CD8-positive, alpha-beta memory T cell (primary cell): Measurements from ENCODE around the gene CISD1. TPM values are rescaled to one million over a fixed set of nuclear protein-coding genes. Genes with fewer than 3 reads are reported as not detected.
A peak's percentile ranks its signal among the peaks of the same experiment; 100 is the strongest.

Source experiments
- CTCF ChIA-PET: fragments of 350-600 bp; sonication (Branson Sonifier 250); formaldehyde crosslinking; loops from one replicate; lab custom pipeline; 2021; ENCODE audit warnings: antibody characterized with exemption; lab: Charles Lee
- POLR2A ChIA-PET: fragments of 350-600 bp; sonication (Branson Sonifier 250); formaldehyde crosslinking; loops from one replicate; lab custom pipeline; 2021; ENCODE audit warnings: antibody characterized with exemption; lab: Charles Lee
- DNase-seq, 5 donors: peaks; one replicate each; pipeline versions ENCODE4 v3.0.0 to v3.0.0-alpha.2; 2020 to 2022; ENCODE audit warnings: mixed read lengths in 1 of 5
- H3K27ac ChIP-seq: one replicate; pipeline ENCODE4 v1.7.0; 2013; ENCODE audit warnings: low read depth, mild to moderate bottlenecking, low read length, moderate library complexity
- H3K27me3 ChIP-seq: 2 replicates; pipeline ENCODE4 v1.7.0; 2013; ENCODE audit warnings: low read length, mild to moderate bottlenecking; ENCODE audit not compliant: insufficient read depth, poor library complexity, severe bottlenecking
- H3K36me3 ChIP-seq: 2 replicates; pipeline ENCODE4 v1.7.0; 2013; ENCODE audit warnings: mild to moderate bottlenecking, low read length, moderate library complexity; ENCODE audit not compliant: insufficient read depth
- H3K4me1 ChIP-seq: 2 replicates; pipeline ENCODE4 v1.7.0; 2013; ENCODE audit warnings: mild to moderate bottlenecking, low read length, moderate library complexity; ENCODE audit not compliant: insufficient read depth
- H3K4me3 ChIP-seq: 2 replicates; pipeline ENCODE4 v1.7.0; 2013; ENCODE audit warnings: mild to moderate bottlenecking, low read length
- H3K9me3 ChIP-seq: 2 replicates; pipeline ENCODE4 v1.7.0; 2013; ENCODE audit warnings: mild to moderate bottlenecking, low read length
- H3K27ac Mint-ChIP-seq, 8 donors: one replicate each; pipeline ENCODE4 v1.8.0; 2020 to 2021; ENCODE audit warnings: mixed read lengths in 8 of 8, mild to moderate bottlenecking in 6 of 8, inconsistent platforms in 3 of 8, moderate library complexity in 3 of 8
- H3K27me3 Mint-ChIP-seq, 2 donors: one replicate each; pipeline ENCODE4 v1.8.0; 2020 to 2021; ENCODE audit warnings: mixed read lengths in 2 of 2, mild to moderate bottlenecking in 1 of 2, moderate library complexity in 1 of 2
- H3K36me3 Mint-ChIP-seq, 3 donors: one replicate each; pipeline ENCODE4 v1.8.0; 2020 to 2021; ENCODE audit warnings: mixed read lengths in 3 of 3, inconsistent platforms in 1 of 3, mild to moderate bottlenecking in 1 of 3
- H3K4me1 Mint-ChIP-seq, 3 donors: one replicate each; pipeline ENCODE4 v1.8.0; 2020 to 2021; ENCODE audit warnings: mixed read lengths in 3 of 3, inconsistent platforms in 1 of 3, mild to moderate bottlenecking in 1 of 3
- H3K4me3 Mint-ChIP-seq, 7 donors: one replicate each; pipeline ENCODE4 v1.8.0; 2020 to 2021; ENCODE audit warnings: mixed read lengths in 7 of 7, mild to moderate bottlenecking in 6 of 7, moderate library complexity in 4 of 7, inconsistent platforms in 2 of 7
- H3K9me3 Mint-ChIP-seq, 5 donors: one replicate each; pipeline ENCODE4 v1.8.0; 2020 to 2022; ENCODE audit warnings: mixed read lengths in 5 of 5, mild to moderate bottlenecking in 3 of 5, moderate library complexity in 2 of 5, inconsistent platforms in 1 of 5
- polyA plus RNA-seq: library from polyadenylated mRNA; unstranded; fragments of 300-500 nt; fragmentation: Illumina TruSeq; gene quantifications from one replicate; pipeline ENCODE4 v1.2.3, GENCODE V29; 2021
- total RNA-seq, 2 experiments: library from RNA; stranded (reverse); gene quantifications; one replicate each; pipeline ENCODE4 v1.2.3, GENCODE V29; 2021

Gene CISD1
- total and polyA plus RNA-seq, 3 experiments from 2014 or later, result 51.4 to 63.5 (median 55.6) TPM

DNA sequence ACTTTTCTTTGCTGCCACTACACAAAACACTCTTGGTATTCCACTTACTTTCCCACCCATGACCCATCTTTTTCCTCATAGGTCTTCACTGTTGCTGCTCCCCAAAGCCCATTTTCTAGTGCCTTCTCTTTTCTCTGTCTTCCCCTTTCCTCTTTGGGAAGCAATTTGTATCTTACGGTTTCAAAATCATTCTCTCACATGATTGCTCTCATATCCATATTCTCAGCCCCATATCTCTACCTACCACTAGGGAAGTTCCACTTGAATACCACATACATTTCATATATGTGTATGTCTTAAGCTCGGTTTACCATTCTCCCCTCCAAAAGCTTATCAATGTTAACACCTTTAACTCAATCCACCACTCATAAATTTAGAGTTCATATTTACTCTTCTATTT is 62.7 kb downstream of the CISD1 start:
- H3K4me1 Mint-ChIP-seq, result peaks cover 14 to 20% (median 19%) of the 10 kb centered on the region in 3 donors
- H3K27ac Mint-ChIP-seq, result no peak overlapping the region
- H3K36me3 Mint-ChIP-seq, result peaks cover 1 to 6% (median 2%) of the 10 kb centered on the region in 3 donors
- POLR2A ChIA-PET, result no interaction called here
- peaks cover 18 to 25% of the 10 kb centered on the region in 2 donors for H3K27me3 Mint-ChIP-seq
- H3K9me3 ChIP-seq, result no peaks in the 10 kb centered on the region
- no peak overlapping the region for H3K4me3 Mint-ChIP-seq
- peaks cover 11% of the 10 kb centered on the region for H3K4me1 ChIP-seq
- CTCF ChIA-PET, result interaction anchor here (1.2 to 1.3 kb wide), 2 partner anchors 9 to 56 kb away, joined by 3 read pairs; no protein-coding TSS in a partner anchor
- H3K4me3 ChIP-seq, result no peak overlapping the region
- H3K9me3 Mint-ChIP-seq, result no peaks in the 10 kb centered on the region
- no peaks in the 10 kb centered on the region for H3K36me3 ChIP-seq
- no peak overlapping the region for H3K27ac ChIP-seq
- no peaks in the 10 kb centered on the region for H3K27me3 ChIP-seq
- DNase-seq, result no peak

DNA sequence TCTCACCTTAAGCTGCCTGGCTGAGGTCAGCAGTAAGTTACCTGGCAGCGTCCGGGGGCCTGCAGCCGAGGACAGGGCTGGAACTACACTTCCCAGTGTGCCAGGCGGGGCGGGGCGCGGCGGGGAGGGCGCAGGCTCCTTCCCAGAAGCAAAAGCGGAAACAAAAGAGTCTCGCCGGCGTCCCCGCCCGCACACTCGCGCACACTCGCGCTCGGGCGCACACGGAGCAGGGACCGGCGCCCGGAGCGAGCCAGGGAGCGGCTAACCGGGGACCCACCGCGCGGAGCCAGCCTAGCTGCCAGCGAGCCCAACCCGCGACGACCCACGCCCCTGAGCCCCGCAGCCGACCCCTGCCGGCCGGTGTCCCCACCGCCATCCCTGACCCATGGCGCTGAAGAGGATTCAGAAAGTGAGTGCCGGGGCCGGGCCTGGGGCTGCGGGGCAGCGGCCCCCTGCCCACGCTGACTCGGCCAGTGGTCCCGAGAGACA is 65.9 kb downstream of the CISD1 start, which contains the start of gene UBE2D1:
Gene UBE2D1 (plus strand): TSS at position 190 of the 489 bp plus-strand sequence. CDS start 196 bp downstream, at position 386.
- Histone ChIP-seq H3K27me3 (no peaks in the 10 kb centered on the region), H3K9me3 (no peaks in the 10 kb centered on the region), H3K4me3 (peak within 1 kb of the TSS; percentile 64), H3K27ac (peak within 1 kb of the TSS; percentile 53), H3K36me3 (no peaks in the 10 kb centered on the region), H3K4me1 (peaks cover 17% of the 10 kb centered on the region)
- H3K4me1 Mint-ChIP-seq, result peaks cover 28 to 45% (median 44%) of the 10 kb centered on the region in 3 donors
- peaks cover 0 to 10% (median 3%) of the 10 kb centered on the region in 3 donors for H3K36me3 Mint-ChIP-seq
- POLR2A ChIA-PET, result interaction anchor here (0.9 to 1.0 kb wide), 2 partner anchors 30 to 50 kb away, joined by 3 to 5 read pairs; partner anchors contain the start of gene TFAM
- peak within 1 kb of the TSS; percentile 16 to 92 (median 84) for H3K27ac Mint-ChIP-seq
- CTCF ChIA-PET, result interaction anchor here (1.1 to 1.6 kb wide), 3 partner anchors 35 to 50 kb away, joined by 3 to 9 read pairs (median 4); partner anchors contain the start of gene TFAM
- DNase-seq, result peak; percentile 61 to 83 (median 73)
- H3K4me3 Mint-ChIP-seq, result peak within 1 kb of the TSS; percentile 93 to 97 (median 95)
- no peaks in the 10 kb centered on the region for H3K9me3 Mint-ChIP-seq
- H3K27me3 Mint-ChIP-seq, result peaks cover 5 to 18% of the 10 kb centered on the region in 2 donors

DNA sequence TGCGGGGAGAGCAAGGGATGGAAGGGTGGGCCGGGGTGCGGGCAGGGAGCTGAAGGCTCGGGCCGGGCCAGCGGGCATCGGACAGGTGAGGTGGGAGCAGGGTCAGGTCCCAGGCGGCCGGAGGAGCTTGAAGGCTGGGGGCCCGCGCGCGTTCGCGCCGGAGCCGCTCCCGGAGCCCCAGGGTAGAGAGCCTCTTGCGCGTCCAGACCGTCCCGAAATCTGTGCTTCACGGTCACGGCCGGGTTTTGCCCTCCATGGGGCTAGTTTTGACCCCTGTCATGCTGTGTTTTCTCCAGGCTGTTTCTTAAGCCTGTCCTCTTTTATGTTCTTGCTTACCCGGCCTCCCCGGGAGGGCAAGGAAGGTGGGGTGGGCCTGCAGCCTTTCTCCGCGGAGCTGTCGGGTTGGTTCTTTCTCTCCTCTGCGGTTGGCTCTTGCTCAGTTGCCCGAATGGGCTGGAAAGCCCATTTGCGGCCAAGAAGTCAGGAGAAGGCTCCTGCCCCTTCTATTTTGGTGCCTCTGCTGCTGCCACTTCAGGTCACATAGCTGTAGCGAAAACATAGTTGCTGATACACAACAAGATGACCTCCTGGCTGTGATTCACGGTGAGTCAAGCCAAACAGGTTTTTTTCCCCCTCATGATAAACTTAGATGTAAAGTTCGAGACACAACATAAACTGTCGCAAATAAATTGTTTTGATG is 66.5 kb downstream of the CISD1 start:
- H3K27ac Mint-ChIP-seq, result peak overlapping the region; percentile 16 to 92 (median 84)
- peak overlapping the region; percentile 93 to 97 (median 95) for H3K4me3 Mint-ChIP-seq
- H3K9me3 Mint-ChIP-seq, result no peaks in the 10 kb centered on the region
- H3K4me3 ChIP-seq, result peak overlapping the region; percentile 64
- peak in 2 of 5 donors; percentile 7 to 16 for DNase-seq
- POLR2A ChIA-PET, result interaction anchor here (0.9 to 1.0 kb wide), 2 partner anchors 29 to 49 kb away, joined by 3 to 5 read pairs; partner anchors contain the start of gene TFAM
- H3K27me3 ChIP-seq, result no peaks in the 10 kb centered on the region
- H3K9me3 ChIP-seq, result no peaks in the 10 kb centered on the region
- peaks cover 0 to 10% (median 3%) of the 10 kb centered on the region in 3 donors for H3K36me3 Mint-ChIP-seq
- H3K27me3 Mint-ChIP-seq, result peaks cover 4 to 16% of the 10 kb centered on the region in 2 donors
- peak overlapping the region; percentile 53 for H3K27ac ChIP-seq
- H3K4me1 Mint-ChIP-seq, result peaks cover 29 to 49% (median 48%) of the 10 kb centered on the region in 3 donors
- CTCF ChIA-PET, result interaction anchor here (1.1 to 1.6 kb wide), 3 partner anchors 36 to 50 kb away, joined by 3 to 9 read pairs (median 4); partner anchors contain the start of gene TFAM
- peaks cover 17% of the 10 kb centered on the region for H3K4me1 ChIP-seq
- no peaks in the 10 kb centered on the region for H3K36me3 ChIP-seq

DNA sequence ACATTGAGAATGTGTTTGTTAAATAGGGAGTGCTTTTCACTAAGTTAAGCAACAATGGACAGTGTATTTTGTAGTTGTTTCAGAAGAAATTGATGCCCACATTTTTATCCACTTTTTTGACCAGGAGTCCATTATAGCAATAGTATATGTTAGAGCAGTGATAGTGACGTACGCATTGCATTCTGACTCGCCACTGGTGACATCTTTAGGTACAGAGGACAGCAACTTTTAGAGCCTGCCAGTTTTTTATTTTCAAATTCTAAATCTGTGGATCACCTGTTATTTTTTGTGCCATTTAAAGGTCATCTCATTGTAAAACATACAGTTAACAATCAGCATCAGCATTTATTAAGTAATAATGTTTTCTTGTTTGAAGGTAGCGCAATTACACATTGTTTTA is 67.3 kb downstream of the CISD1 start:
- Histone ChIP-seq H3K4me1 (peaks cover 17% of the 10 kb centered on the region), H3K36me3 (no peaks in the 10 kb centered on the region), H3K27me3 (no peaks in the 10 kb centered on the region), H3K4me3 (no peak overlapping the region), H3K9me3 (no peaks in the 10 kb centered on the region), H3K27ac (no peak overlapping the region)
- peaks cover 3 to 14% of the 10 kb centered on the region in 2 donors for H3K27me3 Mint-ChIP-seq
- no peaks in the 10 kb centered on the region for H3K9me3 Mint-ChIP-seq
- H3K4me1 Mint-ChIP-seq, result peaks cover 37 to 57% (median 56%) of the 10 kb centered on the region in 3 donors
- H3K27ac Mint-ChIP-seq, result peak overlapping the region in 5 of 8 donors; percentile 3 to 88 (median 74)
- POLR2A ChIA-PET, result no interaction called here
- no peak for DNase-seq
- H3K4me3 Mint-ChIP-seq, result peak overlapping the region; percentile 93 to 97 (median 95)
- H3K36me3 Mint-ChIP-seq, result peaks cover 0 to 10% (median 6%) of the 10 kb centered on the region in 3 donors
- CTCF ChIA-PET, result no interaction called here

Other genes starting within 250 kb of the CISD1 start
- gene IPMK, start 1.3 kb upstream of the CISD1 start, total RNA-seq, result 1 to 10 TPM; 7.0 to 7.6 TPM
- 1.6 TPM for gene IPMK, start 1.3 kb upstream of the CISD1 start, polyA plus RNA-seq
- gene UBE2D1, start 65.8 kb downstream of the CISD1 start, total RNA-seq, result 10 to 100 TPM; 16.5 to 16.6 TPM
- 18.3 TPM for gene UBE2D1, start 65.8 kb downstream of the CISD1 start, polyA plus RNA-seq
- 100 to 1,000 TPM; 124 to 136 TPM for gene TFAM, start 116.2 kb downstream of the CISD1 start, total RNA-seq
- 50.6 TPM for gene TFAM, start 116.2 kb downstream of the CISD1 start, polyA plus RNA-seq
- not detected for gene BICC1, start 243.7 kb downstream of the CISD1 start, total RNA-seq
- not detected for gene BICC1, start 243.7 kb downstream of the CISD1 start, polyA plus RNA-seq